OCI-LY1 (cell line): ENCODE measurements around the gene HSPA12A.

Source experiments
- H2AFZ ChIP-seq: fragments of 200-600 bp; sonication (generic), shearing (Covaris generic); 2 replicates; pipeline ENCODE4 v1.6.0; 2014; ENCODE audit warnings: antibody characterized with exemption, mild to moderate bottlenecking, low read length
- H3F3A ChIP-seq: fragments of 200-600 bp; sonication (generic), shearing (Covaris generic); 2 replicates; pipeline ENCODE4 v1.6.0; 2014; ENCODE audit warnings: mild to moderate bottlenecking, antibody characterized with exemption, low read length, moderate library complexity; ENCODE audit not compliant: insufficient read depth
- H3K27ac ChIP-seq: fragments of 200-600 bp; sonication (generic); 2 replicates; pipeline ENCODE4 v1.5.1; 2014; ENCODE audit warnings: low read length, mixed run types, mild to moderate bottlenecking, low read depth; ENCODE audit not compliant: poor library complexity, severe bottlenecking
- H3K27me3 ChIP-seq: fragments of 200-600 bp; sonication (generic); 2 replicates; pipeline ENCODE4 v1.6.0; 2014; ENCODE audit warnings: antibody characterized with exemption, mild to moderate bottlenecking, low read length, moderate library complexity; ENCODE audit not compliant: insufficient read depth
- H3K36me3 ChIP-seq: fragments of 200-600 bp; sonication (generic); 2 replicates; pipeline ENCODE4 v1.6.1; 2014; ENCODE audit warnings: mild to moderate bottlenecking, antibody characterized with exemption, low read length, moderate library complexity, mixed read lengths; ENCODE audit not compliant: insufficient read depth
- H3K4me1 ChIP-seq: fragments of 200-600 bp; sonication (generic); 2 replicates; pipeline ENCODE4 v1.5.1; 2014; ENCODE audit warnings: mild to moderate bottlenecking, low read length, moderate library complexity; ENCODE audit not compliant: insufficient read depth, severe bottlenecking
- H3K4me2 ChIP-seq: fragments of 200-600 bp; sonication (generic), shearing (Covaris generic); 2 replicates; pipeline ENCODE4 v1.6.1; 2014; ENCODE audit warnings: low read length
- H3K4me3 ChIP-seq: fragments of 200-600 bp; sonication (generic); 2 replicates; pipeline ENCODE4 v1.5.1; 2014; ENCODE audit warnings: low read length, low read depth, mild to moderate bottlenecking, mixed read lengths; ENCODE audit not compliant: poor library complexity, severe bottlenecking
- H3K79me2 ChIP-seq: fragments of 200-600 bp; shearing (Covaris generic); 2 replicates; pipeline ENCODE4 v1.6.1; 2016; ENCODE audit warnings: mixed run types, low read length, mixed read lengths; ENCODE audit not compliant: insufficient read depth
- H3K9ac ChIP-seq: fragments of 200-600 bp; sonication (generic), shearing (Covaris generic); 2 replicates; pipeline ENCODE4 v1.6.1; 2014; ENCODE audit warnings: mild to moderate bottlenecking, low read length, mixed read lengths
- H3K9me2 ChIP-seq: fragments of 200-600 bp; sonication (generic), shearing (Covaris generic); 2 replicates; pipeline ENCODE4 v1.6.1; 2014; ENCODE audit warnings: low read depth, mild to moderate bottlenecking, low read length, mixed read lengths
- H3K9me3 ChIP-seq: fragments of 200-600 bp; shearing (Covaris generic); 2 replicates; pipeline ENCODE4 v1.6.1; 2014; ENCODE audit warnings: low read length, mixed read lengths
- H4K20me1 ChIP-seq: fragments of 200-600 bp; sonication (generic), shearing (Covaris generic); 2 replicates; pipeline ENCODE4 v1.6.0; 2016; ENCODE audit warnings: mild to moderate bottlenecking, low read length; ENCODE audit not compliant: insufficient read depth
- EZH2 ChIP-seq: fragments of 200-600 bp; sonication (generic), shearing (Covaris generic); IDR thresholded peaks from 2 replicates; pipeline ENCODE4 v1.8.0; 2017; ENCODE audit warnings: borderline replicate concordance, mixed run types, mild to moderate bottlenecking, antibody characterized with exemption, low read length, moderate library complexity, mixed read lengths
- TF ChIP-seq, protein P1 (sequence below): fragments of 200-600 bp; sonication (generic), shearing (Covaris generic); IDR thresholded peaks from 2 replicates; pipeline ENCODE4 v1.5.1; 2017; ENCODE audit warnings: mild to moderate bottlenecking, antibody characterized with exemption, low read length, moderate library complexity, mixed read lengths

The HSPA12A gene

DNA sequence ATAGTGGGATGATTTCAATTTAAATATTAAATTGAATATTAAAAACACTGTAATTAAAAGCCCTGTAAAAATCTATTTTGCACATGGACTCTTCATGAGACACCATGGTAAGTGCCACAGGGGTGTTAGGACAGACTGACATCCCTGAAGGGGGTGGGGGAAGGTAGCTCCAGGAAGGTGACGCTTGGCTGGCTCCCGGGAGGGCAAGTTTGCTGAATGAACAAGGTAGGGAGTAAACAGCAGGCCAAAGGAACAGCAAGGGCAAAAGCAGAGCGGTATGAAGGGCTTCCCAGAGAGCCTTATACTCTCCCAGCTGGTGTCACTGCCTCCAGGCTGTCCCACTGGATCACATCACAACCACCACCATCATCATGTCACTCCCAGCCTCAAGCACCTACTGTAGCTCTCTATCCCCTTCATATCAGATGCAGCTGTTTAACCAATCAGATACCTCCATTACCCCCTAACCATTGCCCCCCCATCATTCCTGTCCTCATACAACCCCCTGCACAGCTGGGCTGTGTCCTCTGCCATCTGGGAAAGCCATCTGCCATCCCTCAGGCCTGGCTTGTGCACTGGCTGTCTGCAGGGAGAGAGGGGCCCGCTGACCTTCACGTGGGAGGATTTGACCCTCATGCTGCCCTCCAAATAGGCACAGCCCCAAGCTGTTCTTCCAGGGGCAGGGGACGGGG lies 19.5 kb downstream of the HSPA12A start:
- no peak overlapping the region for H3K4me2 ChIP-seq
- H3K27ac ChIP-seq: no peak overlapping the region
- no peaks in the 10 kb centered on the region for H3K79me2 ChIP-seq
- no peak overlapping the region for H3K9ac ChIP-seq
- no peaks in the 10 kb centered on the region for H3K9me2 ChIP-seq
- TF ChIP-seq, protein P1, sequence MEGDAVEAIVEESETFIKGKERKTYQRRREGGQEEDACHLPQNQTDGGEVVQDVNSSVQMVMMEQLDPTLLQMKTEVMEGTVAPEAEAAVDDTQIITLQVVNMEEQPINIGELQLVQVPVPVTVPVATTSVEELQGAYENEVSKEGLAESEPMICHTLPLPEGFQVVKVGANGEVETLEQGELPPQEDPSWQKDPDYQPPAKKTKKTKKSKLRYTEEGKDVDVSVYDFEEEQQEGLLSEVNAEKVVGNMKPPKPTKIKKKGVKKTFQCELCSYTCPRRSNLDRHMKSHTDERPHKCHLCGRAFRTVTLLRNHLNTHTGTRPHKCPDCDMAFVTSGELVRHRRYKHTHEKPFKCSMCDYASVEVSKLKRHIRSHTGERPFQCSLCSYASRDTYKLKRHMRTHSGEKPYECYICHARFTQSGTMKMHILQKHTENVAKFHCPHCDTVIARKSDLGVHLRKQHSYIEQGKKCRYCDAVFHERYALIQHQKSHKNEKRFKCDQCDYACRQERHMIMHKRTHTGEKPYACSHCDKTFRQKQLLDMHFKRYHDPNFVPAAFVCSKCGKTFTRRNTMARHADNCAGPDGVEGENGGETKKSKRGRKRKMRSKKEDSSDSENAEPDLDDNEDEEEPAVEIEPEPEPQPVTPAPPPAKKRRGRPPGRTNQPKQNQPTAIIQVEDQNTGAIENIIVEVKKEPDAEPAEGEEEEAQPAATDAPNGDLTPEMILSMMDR: no peak
- no peak for TF ChIP-seq EZH2
- no peak overlapping the region for H3K4me3 ChIP-seq
- H3K4me1 ChIP-seq: no peaks in the 10 kb centered on the region
- H3K9me3 ChIP-seq: no peaks in the 10 kb centered on the region
- H3F3A ChIP-seq: no peaks in the 10 kb centered on the region
- 0 out of 2 replicates have a peak, but pooled peaks cover 4% of the 10 kb centered on the region for H3K27me3 ChIP-seq
- no peak overlapping the region for H2AFZ ChIP-seq
- H3K36me3 ChIP-seq: no peaks in the 10 kb centered on the region
- no peaks in the 10 kb centered on the region for H4K20me1 ChIP-seq

DNA sequence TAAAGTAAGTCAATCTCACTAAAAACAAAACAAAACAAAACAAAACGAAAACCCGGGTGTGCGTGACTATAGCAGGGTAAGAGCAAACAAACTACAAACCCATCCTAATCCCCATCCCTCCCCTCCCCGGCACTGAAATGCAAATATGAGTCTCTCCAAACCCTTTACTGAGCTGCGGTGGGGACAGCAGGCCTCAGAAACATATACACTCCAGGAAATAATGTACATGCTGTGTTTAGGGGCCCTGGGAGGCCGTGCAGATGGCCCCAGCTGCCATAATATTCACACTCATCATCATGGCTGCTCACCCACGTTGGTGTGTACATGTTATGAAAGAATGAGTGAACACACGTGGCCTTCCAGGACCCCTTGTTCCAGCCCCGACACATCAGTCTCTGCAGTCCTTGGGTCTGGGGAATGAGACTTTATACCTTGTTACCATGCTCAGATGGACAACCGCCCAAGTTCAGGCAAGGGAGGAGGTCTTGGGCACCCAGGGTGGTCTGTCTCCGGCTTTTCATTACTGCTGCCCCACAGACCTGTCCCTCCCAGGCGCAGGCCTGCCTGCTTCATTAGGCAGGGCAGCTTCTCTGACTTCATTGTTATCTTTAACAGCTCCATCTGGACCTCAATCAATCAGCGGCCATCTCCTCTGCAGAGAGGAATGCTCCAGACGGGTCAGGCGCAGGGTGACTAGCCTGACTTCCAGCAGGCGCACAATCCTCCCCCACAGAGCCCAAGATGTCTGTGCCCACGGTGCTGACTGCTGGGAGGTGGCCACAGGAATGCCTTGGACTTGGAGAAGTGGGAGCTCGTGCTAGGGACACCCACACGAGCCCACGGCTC lies 20.6 kb downstream of the HSPA12A start:
- Histone ChIP-seq H3K9me2 (no peaks in the 10 kb centered on the region), H3K36me3 (no peaks in the 10 kb centered on the region), H3K27ac (no peak overlapping the region), H2AFZ (no peak overlapping the region), H3K79me2 (no peaks in the 10 kb centered on the region), H3K4me2 (no peak overlapping the region), H3K4me1 (no peaks in the 10 kb centered on the region), H3K9me3 (no peaks in the 10 kb centered on the region), H3K27me3 (0 out of 2 replicates have a peak, but pooled peaks cover 4% of the 10 kb centered on the region), H4K20me1 (no peaks in the 10 kb centered on the region), H3F3A (no peaks in the 10 kb centered on the region), H3K4me3 (no peak overlapping the region), H3K9ac (no peak overlapping the region)
- TF ChIP-seq, protein P1: no peak
- TF ChIP-seq EZH2: no peak

DNA sequence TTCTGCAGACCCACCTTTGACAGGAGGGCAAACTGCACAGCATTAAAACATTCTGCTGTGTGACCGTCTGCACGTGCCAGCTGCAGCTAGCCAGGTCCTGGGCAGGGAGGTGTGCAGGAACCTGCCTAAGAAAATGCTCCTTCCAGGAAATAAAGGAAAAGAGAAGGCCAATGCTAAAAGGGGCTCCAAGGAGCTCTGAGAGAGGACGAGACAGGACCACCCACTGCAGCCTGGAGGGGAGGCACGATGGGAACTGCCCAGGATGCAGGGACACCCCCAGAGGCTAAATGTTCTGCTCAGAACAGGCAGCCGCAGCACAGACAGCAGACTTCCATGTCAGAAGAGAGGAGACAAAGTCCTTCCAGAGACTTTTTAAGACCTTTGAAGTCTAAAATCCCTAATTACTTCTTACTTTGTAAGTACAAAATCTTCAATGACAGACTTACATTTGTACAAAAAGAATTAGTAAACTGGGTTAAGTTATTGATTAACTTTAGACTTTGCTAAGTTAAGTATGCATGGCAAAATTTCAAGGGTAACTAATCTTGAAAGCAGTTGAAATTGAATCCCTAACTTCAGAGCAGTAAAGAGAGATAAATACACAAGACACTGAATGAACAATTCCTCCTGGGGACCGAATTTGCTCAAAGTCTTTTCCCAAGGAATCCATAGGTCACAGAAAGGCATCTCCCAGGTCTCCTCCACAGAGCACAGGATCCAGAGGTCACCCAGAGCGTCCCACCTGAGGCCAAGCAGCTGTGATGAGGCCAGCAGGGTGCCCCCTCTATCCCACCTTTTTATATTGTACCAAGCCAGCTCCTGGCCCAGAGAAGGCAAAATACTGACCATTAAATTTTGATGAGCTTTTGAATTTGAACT lies 21.5 kb downstream of the HSPA12A start:
- H3K9me2 ChIP-seq: no peaks in the 10 kb centered on the region
- H3K9me3 ChIP-seq: no peaks in the 10 kb centered on the region
- no peaks in the 10 kb centered on the region for H3F3A ChIP-seq
- H4K20me1 ChIP-seq: no peaks in the 10 kb centered on the region
- H2AFZ ChIP-seq: no peak overlapping the region
- no peak overlapping the region for H3K4me2 ChIP-seq
- no peaks in the 10 kb centered on the region for H3K79me2 ChIP-seq
- H3K9ac ChIP-seq: no peak overlapping the region
- no peaks in the 10 kb centered on the region for H3K36me3 ChIP-seq
- no peak overlapping the region for H3K27ac ChIP-seq
- no peak overlapping the region for H3K4me3 ChIP-seq
- 0 out of 2 replicates have a peak, but pooled peaks cover 4% of the 10 kb centered on the region for H3K27me3 ChIP-seq
- TF ChIP-seq EZH2: no peak
- TF ChIP-seq, protein P1: no peak
- H3K4me1 ChIP-seq: no peaks in the 10 kb centered on the region
